ENCODE measurements around the gene RFXAP.

The RFXAP gene

DNA sequence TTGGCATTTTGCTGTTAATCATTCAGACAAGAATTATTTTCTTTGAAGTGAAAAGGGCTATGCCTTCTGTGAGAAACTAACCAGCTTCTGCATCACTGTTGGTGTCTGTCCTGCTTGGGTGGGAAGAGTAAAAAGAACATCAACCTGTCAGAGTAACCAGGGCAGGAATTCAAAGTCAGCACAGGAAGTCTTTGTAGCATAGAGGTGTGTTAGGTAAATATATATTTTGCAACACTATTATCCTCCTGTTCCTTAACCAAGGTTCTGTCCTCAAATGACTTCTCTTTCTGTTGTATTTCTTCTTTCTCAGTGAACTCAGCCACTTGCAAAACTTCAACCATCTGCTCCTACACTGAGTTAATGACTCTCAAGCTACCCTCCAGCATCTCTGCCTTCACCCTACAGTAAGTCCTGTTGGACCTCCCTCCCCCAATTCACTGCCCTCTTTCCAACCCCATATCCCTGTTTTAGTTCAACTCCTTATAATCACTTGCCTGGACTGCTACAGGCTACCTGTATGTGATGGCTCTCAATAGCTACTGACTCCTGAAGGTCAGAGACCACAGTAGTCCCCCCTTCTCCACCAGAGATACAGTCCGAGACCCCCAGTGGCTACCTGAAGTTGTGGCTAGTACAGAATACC, 51.1 kb downstream of the RFXAP start:
- no peaks in the 10 kb centered on the region for H3K4me1 Mint-ChIP-seq (ENCODE audit: low read depth)
- no peak overlapping the region for H3K4me3 Mint-ChIP-seq
- H3K9me3 Mint-ChIP-seq (ENCODE audit: low read depth): no peaks in the 10 kb centered on the region
- peaks cover 19% of the 10 kb centered on the region for H3K27me3 Mint-ChIP-seq
- no peaks in the 10 kb centered on the region for H3K36me3 Mint-ChIP-seq
- H3K27ac Mint-ChIP-seq: no peak overlapping the region

GRCh38 chr13:36872621-36873020, 53.6 kb downstream of the RFXAP start:
- Mint-ChIP-seq H3K9me3 (ENCODE audit: low read depth) (no peaks in the 10 kb centered on the region), H3K36me3 (no peaks in the 10 kb centered on the region), H3K4me1 (ENCODE audit: low read depth) (no peaks in the 10 kb centered on the region), H3K4me3 (no peak overlapping the region), H3K27ac (no peak overlapping the region), H3K27me3 (peaks cover 16% of the 10 kb centered on the region)

- Mint-ChIP-seq H3K27ac (no peak overlapping the region), H3K36me3 (no peaks in the 10 kb centered on the region), H3K4me3 (no peak overlapping the region), H3K27me3 (peaks cover 13% of the 10 kb centered on the region), H3K9me3 (ENCODE audit: low read depth) (no peaks in the 10 kb centered on the region), H3K4me1 (ENCODE audit: low read depth) (no peaks in the 10 kb centered on the region)
Observed at GRCh38 chr13:36875431-36875830, 56.4 kb downstream of the RFXAP start.

DNA sequence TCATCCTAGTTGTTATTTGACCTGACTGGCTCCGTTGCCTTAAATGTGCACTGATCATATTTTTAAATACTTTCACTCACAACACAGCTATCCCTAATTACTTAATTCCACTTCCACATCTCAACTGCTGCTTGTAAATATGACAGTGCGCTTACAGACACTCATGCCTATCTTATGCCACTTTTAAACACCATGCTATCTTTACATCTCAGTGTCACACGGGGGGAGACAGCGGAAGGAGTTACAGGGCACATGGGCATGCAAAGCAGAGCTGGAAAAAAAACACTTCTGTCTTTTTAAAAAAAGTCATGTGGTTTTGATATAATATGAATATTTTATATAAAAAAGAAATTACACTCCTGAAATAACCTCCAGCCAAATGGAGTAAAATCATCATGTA, 56.9 kb downstream of the RFXAP start:
- Mint-ChIP-seq H3K4me3 (no peak overlapping the region), H3K27me3 (peaks cover 13% of the 10 kb centered on the region), H3K27ac (no peak overlapping the region), H3K9me3 (ENCODE audit: low read depth) (no peaks in the 10 kb centered on the region), H3K36me3 (no peaks in the 10 kb centered on the region), H3K4me1 (ENCODE audit: low read depth) (no peaks in the 10 kb centered on the region)
